HEK293 (cell line): ENCODE data around the gene YBX3.

Experiments used
- FEZF1 ChIP-seq: fragments of 450-650 bp; formaldehyde crosslinking; IDR thresholded peaks from 2 replicates; pipeline ENCODE4 v1.5.1; 2016; ENCODE audit warnings: missing biosample characterization, missing genetic modification characterization
- GLIS1 ChIP-seq: fragments of 450-650 bp; formaldehyde crosslinking; IDR thresholded peaks from 2 replicates; pipeline ENCODE4 v1.5.1; 2016; ENCODE audit warnings: missing biosample characterization, missing genetic modification characterization
- HOXA7 ChIP-seq: sonication (generic); formaldehyde crosslinking; IDR thresholded peaks from 2 replicates; pipeline ENCODE4 v1.8.1; 2022; ENCODE audit warnings: missing genetic modification reagents, borderline replicate concordance
- IKZF3 ChIP-seq: fragments of 450-650 bp; IDR thresholded peaks from 2 replicates; pipeline ENCODE4 v1.5.0; 2018; ENCODE audit warnings: missing biosample characterization, mild to moderate bottlenecking, missing genetic modification characterization, moderate library complexity
- KLF1 ChIP-seq: fragments of 450-650 bp; formaldehyde crosslinking; IDR thresholded peaks from 2 replicates; pipeline ENCODE4 v1.5.1; 2016; ENCODE audit warnings: missing biosample characterization, missing genetic modification characterization
- KLF17 ChIP-seq: fragments of 450-650 bp; formaldehyde crosslinking; IDR thresholded peaks from 2 replicates; pipeline ENCODE4 v1.5.1; 2016; ENCODE audit warnings: missing biosample characterization, missing genetic modification characterization
- PBX3 ChIP-seq: sonication (generic); formaldehyde crosslinking; IDR thresholded peaks from 2 replicates; pipeline ENCODE4 v1.8.1; 2022; ENCODE audit warnings: mild to moderate bottlenecking, moderate library complexity, missing genetic modification reagents
- PRDM4 ChIP-seq: fragments of 450-650 bp; formaldehyde crosslinking; IDR thresholded peaks from 2 replicates; pipeline ENCODE4 v1.5.1; 2017; ENCODE audit warnings: missing biosample characterization, missing genetic modification characterization
- REST ChIP-seq: fragments of 450-650 bp; formaldehyde crosslinking; IDR thresholded peaks from 2 replicates; pipeline ENCODE4 v1.5.1; 2016; ENCODE audit warnings: missing biosample characterization, missing genetic modification characterization
- SP2 ChIP-seq: fragments of 450-650 bp; formaldehyde crosslinking; IDR thresholded peaks from 2 replicates; pipeline ENCODE4 v1.5.1; 2016; ENCODE audit warnings: missing biosample characterization, missing genetic modification characterization
- SP3 ChIP-seq: fragments of 450-650 bp; formaldehyde crosslinking; IDR thresholded peaks from 2 replicates; pipeline ENCODE4 v1.5.1; 2016; ENCODE audit warnings: missing biosample characterization, missing genetic modification characterization
- YY2 ChIP-seq: fragments of 450-650 bp; formaldehyde crosslinking; IDR thresholded peaks from 2 replicates; pipeline ENCODE4 v1.5.1; 2016; ENCODE audit warnings: missing biosample characterization, missing genetic modification characterization
- ZBTB10 ChIP-seq: fragments of 450-650 bp; formaldehyde crosslinking; IDR thresholded peaks from 2 replicates; pipeline ENCODE4 v1.5.1; 2016; ENCODE audit warnings: missing biosample characterization, missing genetic modification characterization
- ZBTB44 ChIP-seq: fragments of 450-650 bp; IDR thresholded peaks from 2 replicates; pipeline ENCODE4 v1.5.1; 2018; ENCODE audit warnings: missing biosample characterization, mild to moderate bottlenecking, missing genetic modification characterization
- ZBTB7A ChIP-seq: fragments of 450-650 bp; formaldehyde crosslinking; IDR thresholded peaks from 2 replicates; pipeline ENCODE4 v1.5.1; 2016; ENCODE audit warnings: low read depth, missing biosample characterization, missing genetic modification characterization
- ZFHX2 ChIP-seq: fragments of 450-650 bp; formaldehyde crosslinking; conservative IDR thresholded peaks from 2 replicates; pipeline ENCODE4 v1.5.1; 2016; ENCODE audit warnings: missing biosample characterization, missing genetic modification characterization
- ZIC2 ChIP-seq: fragments of 450-650 bp; formaldehyde crosslinking; IDR thresholded peaks from 2 replicates; pipeline ENCODE4 v1.5.1; 2016; ENCODE audit warnings: missing biosample characterization, missing genetic modification characterization
- ZNF138 ChIP-seq: fragments of 450-650 bp; formaldehyde crosslinking; IDR thresholded peaks from 2 replicates; pipeline ENCODE4 v1.5.1; 2016; ENCODE audit warnings: missing biosample characterization, missing genetic modification characterization, borderline replicate concordance
- ZNF16 ChIP-seq: fragments of 450-650 bp; formaldehyde crosslinking; IDR thresholded peaks from 2 replicates; pipeline ENCODE4 v1.5.1; 2016; ENCODE audit warnings: low read depth, missing biosample characterization, missing genetic modification characterization
- ZNF23 ChIP-seq: fragments of 450-650 bp; formaldehyde crosslinking; IDR thresholded peaks from 2 replicates; pipeline ENCODE4 v1.5.1; 2016; ENCODE audit warnings: missing biosample characterization, missing genetic modification characterization, borderline replicate concordance
- ZNF239 ChIP-seq: fragments of 450-650 bp; formaldehyde crosslinking; IDR thresholded peaks from 2 replicates; pipeline ENCODE4 v1.5.1; 2016; ENCODE audit warnings: missing biosample characterization, missing genetic modification characterization
- ZNF548 ChIP-seq: fragments of 450-650 bp; formaldehyde crosslinking; IDR thresholded peaks from 2 replicates; pipeline ENCODE4 v1.5.1; 2016; ENCODE audit warnings: missing biosample characterization, missing genetic modification characterization
- ZNF561 ChIP-seq: fragments of 450-650 bp; IDR thresholded peaks from 2 replicates; pipeline ENCODE4 v1.5.1; 2018; ENCODE audit warnings: missing biosample characterization, missing genetic modification characterization, borderline replicate concordance
- ZNF76 ChIP-seq: fragments of 450-650 bp; formaldehyde crosslinking; IDR thresholded peaks from 2 replicates; pipeline ENCODE4; 2016; ENCODE audit warnings: low read depth, missing biosample characterization, missing genetic modification characterization, borderline replicate concordance
- ZSCAN16 ChIP-seq: fragments of 450-650 bp; formaldehyde crosslinking; IDR thresholded peaks from 2 replicates; pipeline ENCODE4 v1.5.1; 2016; ENCODE audit warnings: missing biosample characterization, missing genetic modification characterization
- ZXDB ChIP-seq: fragments of 450-650 bp; formaldehyde crosslinking; IDR thresholded peaks from 2 replicates; pipeline ENCODE4 v1.5.1; 2016; ENCODE audit warnings: missing biosample characterization, missing genetic modification characterization

YBX3 gene

GRCh38 chr12:10716704-10717315, 6.3 kb downstream of the YBX3 start (continued):
- TF ChIP-seq PRDM4 (peak; percentile 57; the same call in 1 of the 2 replicates), SP2 (tag by site-specific recombination) (peak; percentile 56), ZNF561 (tag by site-specific recombination) (peak; percentile 64; the same call in 1 of the 2 replicates), ZBTB7A (tag by site-specific recombination) (no peak), ZBTB10 (no peak), HOXA7 (CRISPR knock-in tag) (no peak), PBX3 (CRISPR knock-in tag) (no peak), ZIC2 (tag by site-specific recombination) (peak; percentile 49; the same call in 1 of the 2 replicates), ZNF76 (tag by site-specific recombination) (no peak), ZNF138 (tag by site-specific recombination) (no peak), ZFHX2 (tag by site-specific recombination) (peak; percentile 51; the same call in 1 of the 2 replicates), ZNF548 (no peak), ZXDB (tag by site-specific recombination) (peak; percentile 96), KLF1 (0 out of 2 replicates have a peak, but pooled peaks have one; percentile 16), ZNF23 (tag by site-specific recombination) (no peak), YY2 (tag by site-specific recombination) (no peak), KLF17 (tag by site-specific recombination) (peak; percentile 78), FEZF1 (tag by site-specific recombination) (peak; percentile 95), ZBTB44 (tag by site-specific recombination) (peak; percentile 26; the same call in 1 of the 2 replicates), IKZF3 (tag by site-specific recombination) (peak; percentile 98), ZNF239 (tag by site-specific recombination) (no peak), ZSCAN16 (0 out of 2 replicates have a peak, but pooled peaks have one; percentile 44), ZNF16 (no peak), REST (0 out of 2 replicates have a peak, but pooled peaks have one; percentile 6), SP3 (tag by site-specific recombination) (no peak), GLIS1 (peak; percentile 82)
